WTC11 (cell line): ENCODE data around the gene TANC1. TPM values are rescaled to one million over a fixed set of nuclear protein-coding genes. Genes with fewer than 3 reads are reported as not detected.

Experiments used
- ATAC-seq: fragments of 200-7000 bp; cut with Tn5 transposase; 2 replicates; pipeline ENCODE4 v1.10.0; 2021; ENCODE audit warnings: mild to moderate bottlenecking, moderate library complexity
- CTCF ChIA-PET: fragments of 300-600 bp; sonication (Branson Sonifier 250); formaldehyde crosslinking; loops from one replicate; lab custom pipeline; 2021; ENCODE audit warnings: antibody characterized with exemption; lab: Charles Lee
- POLR2A ChIA-PET: fragments of 350-600 bp; sonication (Branson Sonifier 250); formaldehyde crosslinking; loops from one replicate; lab custom pipeline; 2021; ENCODE audit warnings: antibody characterized with exemption; lab: Charles Lee
- DNase-seq: peaks from one replicate; pipeline ENCODE4 v3.0.0; 2021; ENCODE audit warnings: low spot score
- H3K27ac Mint-ChIP-seq: 2 replicates; pipeline ENCODE4 v1.8.0; 2021; ENCODE audit warnings: mixed read lengths
- H3K27me3 Mint-ChIP-seq: 2 replicates; pipeline ENCODE4 v1.8.0; 2021; ENCODE audit warnings: low read depth, mild to moderate bottlenecking, moderate library complexity, mixed read lengths
- H3K36me3 Mint-ChIP-seq: 2 replicates; pipeline ENCODE4 v1.8.0; 2021; ENCODE audit warnings: mixed read lengths
- H3K4me1 Mint-ChIP-seq: 2 replicates; pipeline ENCODE4 v1.8.0; 2022; ENCODE audit warnings: mixed read lengths
- H3K4me3 Mint-ChIP-seq: 2 replicates; pipeline ENCODE4 v1.8.0; 2021; ENCODE audit warnings: mild to moderate bottlenecking, moderate library complexity, mixed read lengths
- H3K9me3 Mint-ChIP-seq: 2 replicates; pipeline ENCODE4 v1.8.0; 2021; ENCODE audit warnings: mixed read lengths
- CREB1 ChIP-seq: sonication (generic); formaldehyde crosslinking; IDR thresholded peaks from 2 replicates; pipeline ENCODE4 v1.8.0; 2023; ENCODE audit warnings: mild to moderate bottlenecking, missing genetic modification reagents
- ELF4 ChIP-seq: sonication (generic); formaldehyde crosslinking; IDR thresholded peaks from 2 replicates; pipeline ENCODE4 v1.8.1; 2022; ENCODE audit warnings: low read depth, mild to moderate bottlenecking, moderate library complexity, missing genetic modification reagents
- EMX1 ChIP-seq: fragments of 250-450 bp; sonication (Bioruptor Pico); IDR thresholded peaks from 2 replicates; pipeline ENCODE4 v1.8.0; 2021; ENCODE audit warnings: mild to moderate bottlenecking
- ETV6 ChIP-seq: sonication (generic); formaldehyde crosslinking; IDR thresholded peaks from 2 replicates; pipeline ENCODE4 v1.8.1; 2022; ENCODE audit warnings: mild to moderate bottlenecking, missing genetic modification reagents
- FOXP1 ChIP-seq: sonication (generic); formaldehyde crosslinking; IDR thresholded peaks from 2 replicates; pipeline ENCODE4 v1.8.0; 2022; ENCODE audit warnings: missing genetic modification reagents, mild to moderate bottlenecking, moderate library complexity, borderline replicate concordance
- JUN ChIP-seq: sonication (generic); formaldehyde crosslinking; IDR thresholded peaks from 2 replicates; pipeline ENCODE4 v1.8.0; 2023; ENCODE audit warnings: mild to moderate bottlenecking, missing genetic modification reagents
- KAT7 ChIP-seq: sonication (generic); formaldehyde crosslinking; IDR thresholded peaks from 2 replicates; pipeline ENCODE4 v1.8.1; 2023; ENCODE audit warnings: missing genetic modification reagents, mild to moderate bottlenecking, borderline replicate concordance
- MXD4 ChIP-seq: fragments of 250-450 bp; sonication (Bioruptor Pico); IDR thresholded peaks from 2 replicates; pipeline ENCODE4 v1.8.0; 2021; ENCODE audit warnings: mild to moderate bottlenecking, moderate library complexity, borderline replicate concordance
- NR2C2 ChIP-seq: sonication (generic); formaldehyde crosslinking; IDR thresholded peaks from 2 replicates; pipeline ENCODE4 v1.8.0; 2022; ENCODE audit warnings: mild to moderate bottlenecking, missing genetic modification reagents
- RORB ChIP-seq: fragments of 250-450 bp; sonication (Bioruptor Pico); IDR thresholded peaks from 2 replicates; pipeline ENCODE4 v1.9.0; 2021; ENCODE audit warnings: mild to moderate bottlenecking
- SMAD3 ChIP-seq: sonication (generic); formaldehyde crosslinking; IDR thresholded peaks from 2 replicates; pipeline ENCODE4 v1.8.0; 2022; ENCODE audit warnings: missing genetic modification reagents, mild to moderate bottlenecking, borderline replicate concordance
- SMAD4 ChIP-seq: sonication (generic); formaldehyde crosslinking; IDR thresholded peaks from 2 replicates; pipeline ENCODE4 v1.8.0; 2022; ENCODE audit warnings: mild to moderate bottlenecking, missing genetic modification reagents
- SP1 ChIP-seq: sonication (generic); formaldehyde crosslinking; conservative IDR thresholded peaks from 2 replicates; pipeline ENCODE4 v1.8.1; 2022; ENCODE audit warnings: missing genetic modification reagents
- TP53 ChIP-seq: sonication (generic); formaldehyde crosslinking; IDR thresholded peaks from 2 replicates; pipeline ENCODE4 v1.8.1; 2023; ENCODE audit warnings: mild to moderate bottlenecking, missing genetic modification reagents
- ZNF121 ChIP-seq: sonication (generic); formaldehyde crosslinking; IDR thresholded peaks from 2 replicates; pipeline ENCODE4 v1.8.0; 2023; ENCODE audit warnings: missing genetic modification reagents
- ZNF232 ChIP-seq: sonication (generic); formaldehyde crosslinking; IDR thresholded peaks from 2 replicates; pipeline ENCODE4 v1.8.0; 2022; ENCODE audit warnings: mild to moderate bottlenecking, missing genetic modification reagents
- ZNF396 ChIP-seq: fragments of 250-450 bp; sonication (Bioruptor Pico); IDR thresholded peaks from 2 replicates; pipeline ENCODE4 v1.8.0; 2021; ENCODE audit warnings: mild to moderate bottlenecking, moderate library complexity, borderline replicate concordance
- total RNA-seq: library from RNA; stranded (reverse); gene quantifications from 3 replicates; pipeline ENCODE4 v1.2.3, GENCODE V29; 2021
- TF ChIP-seq, protein P1 (sequence below): sonication (generic); formaldehyde crosslinking; IDR thresholded peaks from 2 replicates; pipeline ENCODE4 v1.8.0; 2023; ENCODE audit warnings: mild to moderate bottlenecking, missing genetic modification reagents
- TF ChIP-seq, protein P2 (sequence below): sonication (generic); formaldehyde crosslinking; IDR thresholded peaks from 2 replicates; pipeline ENCODE4 v1.8.1; 2022; ENCODE audit warnings: mild to moderate bottlenecking, missing genetic modification reagents, moderate library complexity, borderline replicate concordance
- TF ChIP-seq, protein P3 (sequence below): sonication (generic); formaldehyde crosslinking; IDR thresholded peaks from 2 replicates; pipeline ENCODE4 v1.8.0; 2022; ENCODE audit warnings: mild to moderate bottlenecking, missing genetic modification reagents
- TF ChIP-seq, protein P4 (sequence below): fragments of 250-450 bp; sonication (Bioruptor Pico); IDR thresholded peaks from 2 replicates; pipeline ENCODE4 v1.9.0; 2021; ENCODE audit warnings: mild to moderate bottlenecking
- TF ChIP-seq, protein P5 (sequence below): sonication (generic); formaldehyde crosslinking; conservative IDR thresholded peaks from 2 replicates; pipeline ENCODE4 v1.8.1; 2022; ENCODE audit warnings: mild to moderate bottlenecking, missing genetic modification reagents
- TF ChIP-seq, protein P6 (sequence below): sonication (generic); formaldehyde crosslinking; conservative IDR thresholded peaks from 2 replicates; pipeline ENCODE4 v1.8.1; 2023; ENCODE audit warnings: mild to moderate bottlenecking, low read depth, missing genetic modification reagents, moderate library complexity

The TANC1 gene
- total RNA-seq, 1 experiment from 2014 or later: 11.6 TPM

DNA sequence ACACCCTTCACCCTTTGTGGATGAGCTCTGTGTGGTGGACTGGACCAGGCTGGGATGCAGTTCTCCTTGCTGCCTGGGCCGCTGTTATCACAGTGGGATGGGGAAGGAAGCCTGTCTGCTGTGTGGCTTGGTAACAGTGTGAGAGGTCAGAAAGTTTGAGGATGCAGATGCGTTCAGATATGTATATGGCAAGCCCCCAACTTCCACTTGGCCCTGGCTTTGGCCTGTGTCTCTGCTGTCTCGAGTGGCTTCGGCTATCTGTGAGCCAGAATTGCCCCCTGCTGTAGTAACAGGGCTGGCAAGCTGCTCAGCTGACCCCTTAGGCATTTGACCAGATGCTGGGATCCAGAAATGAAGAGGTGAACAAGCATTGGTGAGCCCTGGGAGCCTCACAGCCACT, 211.3 kb downstream of the TANC1 start:
- no peak for DNase-seq
- CTCF ChIA-PET: interaction anchor here (1.2 kb wide), 1 partner anchor 61 kb away, joined by 5 read pairs; no protein-coding TSS in a partner anchor
- H3K9me3 Mint-ChIP-seq: no peaks in the 10 kb centered on the region
- no peaks in the 10 kb centered on the region for H3K27me3 Mint-ChIP-seq
- H3K27ac Mint-ChIP-seq: no peak overlapping the region
- no peak for ATAC-seq
- TF ChIP-seq, protein P1, sequence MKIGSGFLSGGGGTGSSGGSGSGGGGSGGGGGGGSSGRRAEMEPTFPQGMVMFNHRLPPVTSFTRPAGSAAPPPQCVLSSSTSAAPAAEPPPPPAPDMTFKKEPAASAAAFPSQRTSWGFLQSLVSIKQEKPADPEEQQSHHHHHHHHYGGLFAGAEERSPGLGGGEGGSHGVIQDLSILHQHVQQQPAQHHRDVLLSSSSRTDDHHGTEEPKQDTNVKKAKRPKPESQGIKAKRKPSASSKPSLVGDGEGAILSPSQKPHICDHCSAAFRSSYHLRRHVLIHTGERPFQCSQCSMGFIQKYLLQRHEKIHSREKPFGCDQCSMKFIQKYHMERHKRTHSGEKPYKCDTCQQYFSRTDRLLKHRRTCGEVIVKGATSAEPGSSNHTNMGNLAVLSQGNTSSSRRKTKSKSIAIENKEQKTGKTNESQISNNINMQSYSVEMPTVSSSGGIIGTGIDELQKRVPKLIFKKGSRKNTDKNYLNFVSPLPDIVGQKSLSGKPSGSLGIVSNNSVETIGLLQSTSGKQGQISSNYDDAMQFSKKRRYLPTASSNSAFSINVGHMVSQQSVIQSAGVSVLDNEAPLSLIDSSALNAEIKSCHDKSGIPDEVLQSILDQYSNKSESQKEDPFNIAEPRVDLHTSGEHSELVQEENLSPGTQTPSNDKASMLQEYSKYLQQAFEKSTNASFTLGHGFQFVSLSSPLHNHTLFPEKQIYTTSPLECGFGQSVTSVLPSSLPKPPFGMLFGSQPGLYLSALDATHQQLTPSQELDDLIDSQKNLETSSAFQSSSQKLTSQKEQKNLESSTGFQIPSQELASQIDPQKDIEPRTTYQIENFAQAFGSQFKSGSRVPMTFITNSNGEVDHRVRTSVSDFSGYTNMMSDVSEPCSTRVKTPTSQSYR (CRISPR knock-in tag): no peak
- TF ChIP-seq CREB1 (CRISPR knock-in tag) (no peak), TP53 (CRISPR knock-in tag) (no peak), MXD4 (CRISPR knock-in tag) (no peak), ZNF232 (no peak)
- no peak overlapping the region for H3K4me3 Mint-ChIP-seq
- H3K4me1 Mint-ChIP-seq: peaks cover 4% of the 10 kb centered on the region; the same call in 1 of the 2 replicates
- H3K36me3 Mint-ChIP-seq: peaks cover 4% of the 10 kb centered on the region
- POLR2A ChIA-PET: no interaction called here

DNA sequence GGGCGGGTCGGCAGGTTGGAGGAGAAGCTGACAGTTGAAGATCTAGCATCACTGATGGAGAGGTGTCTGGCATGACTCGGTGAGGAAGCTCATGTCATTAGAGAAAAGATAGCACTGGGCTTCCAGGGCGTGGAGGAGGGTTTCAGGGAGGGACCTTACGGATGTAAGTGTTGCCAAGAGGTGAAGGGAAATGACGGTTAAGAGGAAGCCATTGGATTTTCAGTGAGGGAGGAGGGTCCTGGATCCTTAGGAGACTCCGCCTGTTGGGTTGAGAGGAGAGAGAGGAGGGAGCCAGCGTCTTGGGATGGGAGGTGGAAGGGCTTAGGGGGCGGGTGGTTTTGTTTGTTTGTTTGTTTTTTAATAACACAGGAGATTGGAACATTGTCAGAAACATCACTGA, 214.9 kb downstream of the TANC1 start:
- no peaks in the 10 kb centered on the region for H3K9me3 Mint-ChIP-seq
- peaks cover 7% of the 10 kb centered on the region for H3K36me3 Mint-ChIP-seq
- peaks cover 4% of the 10 kb centered on the region; the same call in 1 of the 2 replicates for H3K4me1 Mint-ChIP-seq
- DNase-seq (no peak), ATAC-seq (no peak; the same call in 1 of the 2 replicates)
- ChIA-PET CTCF (interaction anchor here (0.6 to 1.0 kb wide), 2 partner anchors 42 to 194 kb away, joined by 3 to 5 read pairs; no protein-coding TSS in a partner anchor), POLR2A (no interaction called here)
- H3K4me3 Mint-ChIP-seq: no peak overlapping the region
- no peaks in the 10 kb centered on the region for H3K27me3 Mint-ChIP-seq
- TF ChIP-seq, protein P2, sequence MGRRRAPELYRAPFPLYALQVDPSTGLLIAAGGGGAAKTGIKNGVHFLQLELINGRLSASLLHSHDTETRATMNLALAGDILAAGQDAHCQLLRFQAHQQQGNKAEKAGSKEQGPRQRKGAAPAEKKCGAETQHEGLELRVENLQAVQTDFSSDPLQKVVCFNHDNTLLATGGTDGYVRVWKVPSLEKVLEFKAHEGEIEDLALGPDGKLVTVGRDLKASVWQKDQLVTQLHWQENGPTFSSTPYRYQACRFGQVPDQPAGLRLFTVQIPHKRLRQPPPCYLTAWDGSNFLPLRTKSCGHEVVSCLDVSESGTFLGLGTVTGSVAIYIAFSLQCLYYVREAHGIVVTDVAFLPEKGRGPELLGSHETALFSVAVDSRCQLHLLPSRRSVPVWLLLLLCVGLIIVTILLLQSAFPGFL (CRISPR knock-in tag): no peak
- TF ChIP-seq FOXP1 (CRISPR knock-in tag): no peak
- H3K27ac Mint-ChIP-seq: peak overlapping the region; percentile 25; the same call in 1 of the 2 replicates

DNA sequence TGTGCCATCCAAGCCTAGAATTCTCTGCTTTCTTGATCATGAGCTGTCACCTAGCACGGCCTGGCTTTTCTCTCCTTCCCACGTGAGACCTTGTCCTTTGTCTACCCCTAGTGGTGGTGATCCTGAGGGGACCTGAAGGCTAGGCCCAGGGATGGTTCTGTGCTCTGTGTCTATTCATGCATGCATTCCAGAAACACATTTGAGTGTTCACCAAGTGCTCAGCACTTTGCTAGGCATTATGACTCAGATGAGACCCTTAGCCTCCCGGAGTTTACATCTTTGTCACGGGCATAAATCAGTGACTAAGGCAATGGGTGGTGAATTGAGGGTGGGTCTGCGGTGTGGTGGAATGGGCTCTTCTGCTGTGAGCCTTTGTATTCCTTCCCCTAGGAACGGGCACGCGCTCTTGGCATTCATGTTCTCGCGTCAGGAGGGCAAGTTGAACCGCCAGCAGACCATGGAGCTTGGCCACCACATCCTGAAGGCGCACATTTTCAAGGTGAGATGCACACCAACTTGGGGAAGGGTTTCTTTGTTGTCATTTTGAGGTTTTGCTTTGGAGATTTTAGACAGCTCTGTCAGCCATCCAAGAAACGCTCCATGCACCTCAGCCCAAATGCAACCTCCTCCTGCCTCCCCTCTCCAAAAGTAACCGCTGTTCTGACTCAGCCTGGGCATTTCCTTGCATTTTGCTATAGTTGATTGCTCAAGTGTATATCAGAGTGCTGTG, 217.1 kb downstream of the TANC1 start:
- H3K27ac Mint-ChIP-seq: no peak overlapping the region
- DNase-seq: no peak
- TF ChIP-seq EMX1 (CRISPR knock-in tag) (no peak), ELF4 (no peak), SP1 (CRISPR knock-in tag) (no peak), ETV6 (no peak), SMAD4 (CRISPR knock-in tag) (no peak), SMAD3 (no peak), ZNF396 (CRISPR knock-in tag) (no peak), ZNF121 (CRISPR knock-in tag) (no peak), JUN (no peak), RORB (CRISPR knock-in tag) (no peak), CREB1 (CRISPR knock-in tag) (no peak), ZNF232 (no peak), NR2C2 (CRISPR knock-in tag) (no peak), KAT7 (CRISPR knock-in tag) (no peak)
- TF ChIP-seq, protein P3, sequence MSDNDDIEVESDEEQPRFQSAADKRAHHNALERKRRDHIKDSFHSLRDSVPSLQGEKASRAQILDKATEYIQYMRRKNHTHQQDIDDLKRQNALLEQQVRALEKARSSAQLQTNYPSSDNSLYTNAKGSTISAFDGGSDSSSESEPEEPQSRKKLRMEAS (CRISPR knock-in tag): no peak
- TF ChIP-seq, protein P4, sequence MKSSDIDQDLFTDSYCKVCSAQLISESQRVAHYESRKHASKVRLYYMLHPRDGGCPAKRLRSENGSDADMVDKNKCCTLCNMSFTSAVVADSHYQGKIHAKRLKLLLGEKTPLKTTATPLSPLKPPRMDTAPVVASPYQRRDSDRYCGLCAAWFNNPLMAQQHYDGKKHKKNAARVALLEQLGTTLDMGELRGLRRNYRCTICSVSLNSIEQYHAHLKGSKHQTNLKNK: no peak
- TF ChIP-seq, protein P5, sequence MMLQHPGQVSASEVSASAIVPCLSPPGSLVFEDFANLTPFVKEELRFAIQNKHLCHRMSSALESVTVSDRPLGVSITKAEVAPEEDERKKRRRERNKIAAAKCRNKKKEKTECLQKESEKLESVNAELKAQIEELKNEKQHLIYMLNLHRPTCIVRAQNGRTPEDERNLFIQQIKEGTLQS: no peak
- TF ChIP-seq, protein P6, sequence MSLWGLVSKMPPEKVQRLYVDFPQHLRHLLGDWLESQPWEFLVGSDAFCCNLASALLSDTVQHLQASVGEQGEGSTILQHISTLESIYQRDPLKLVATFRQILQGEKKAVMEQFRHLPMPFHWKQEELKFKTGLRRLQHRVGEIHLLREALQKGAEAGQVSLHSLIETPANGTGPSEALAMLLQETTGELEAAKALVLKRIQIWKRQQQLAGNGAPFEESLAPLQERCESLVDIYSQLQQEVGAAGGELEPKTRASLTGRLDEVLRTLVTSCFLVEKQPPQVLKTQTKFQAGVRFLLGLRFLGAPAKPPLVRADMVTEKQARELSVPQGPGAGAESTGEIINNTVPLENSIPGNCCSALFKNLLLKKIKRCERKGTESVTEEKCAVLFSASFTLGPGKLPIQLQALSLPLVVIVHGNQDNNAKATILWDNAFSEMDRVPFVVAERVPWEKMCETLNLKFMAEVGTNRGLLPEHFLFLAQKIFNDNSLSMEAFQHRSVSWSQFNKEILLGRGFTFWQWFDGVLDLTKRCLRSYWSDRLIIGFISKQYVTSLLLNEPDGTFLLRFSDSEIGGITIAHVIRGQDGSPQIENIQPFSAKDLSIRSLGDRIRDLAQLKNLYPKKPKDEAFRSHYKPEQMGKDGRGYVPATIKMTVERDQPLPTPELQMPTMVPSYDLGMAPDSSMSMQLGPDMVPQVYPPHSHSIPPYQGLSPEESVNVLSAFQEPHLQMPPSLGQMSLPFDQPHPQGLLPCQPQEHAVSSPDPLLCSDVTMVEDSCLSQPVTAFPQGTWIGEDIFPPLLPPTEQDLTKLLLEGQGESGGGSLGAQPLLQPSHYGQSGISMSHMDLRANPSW (CRISPR knock-in tag): no peak

More for the DNA sequence above, 217.1 kb downstream of the TANC1 start:
- POLR2A ChIA-PET: no interaction called here
- Mint-ChIP-seq H3K9me3 (no peaks in the 10 kb centered on the region), H3K27me3 (no peaks in the 10 kb centered on the region), H3K4me1 (peaks cover 4% of the 10 kb centered on the region; the same call in 1 of the 2 replicates), H3K36me3 (peaks cover 3% of the 10 kb centered on the region), H3K4me3 (no peak overlapping the region)
- ATAC-seq: peak; percentile 39
- CTCF ChIA-PET: interaction anchor here (1.0 to 1.9 kb wide), 5 partner anchors 26 to 149 kb away, joined by 3 to 5 read pairs (median 4); no protein-coding TSS in a partner anchor
